B cell (primary cell): ENCODE results near the gene LRRN2. TPM values are rescaled to one million over a fixed set of nuclear protein-coding genes. Genes with fewer than 3 reads are reported as not detected.
A peak's percentile ranks its signal among the peaks of the same experiment; 100 is the strongest.

Experiments
- ATAC-seq: fragments of 200-7000 bp; cut with Tn5 transposase; one replicate; pipeline ENCODE4 v1.10.0; 2021; ENCODE audit warnings: low read depth, mild to moderate bottlenecking, moderate number of reproducible peaks, moderate library complexity
- CTCF ChIA-PET: fragments of 350-600 bp; sonication (Branson Sonifier 250); formaldehyde crosslinking; loops from one replicate; lab custom pipeline; 2021; ENCODE audit warnings: antibody characterized with exemption, inconsistent platforms; lab: Charles Lee
- POLR2A ChIA-PET: fragments of 350-600 bp; sonication (Branson Sonifier 250); formaldehyde crosslinking; loops from one replicate; lab custom pipeline; 2021; ENCODE audit warnings: antibody characterized with exemption; lab: Charles Lee
- DNase-seq: peaks from one replicate; pipeline ENCODE4 v3.0.0; 2013
- H2AFZ ChIP-seq: 2 replicates; pipeline ENCODE4 v1.6.1; 2012; ENCODE audit warnings: mild to moderate bottlenecking, low read depth, low read length; ENCODE audit not compliant: insufficient read depth, poor library complexity, severe bottlenecking
- H3K27ac ChIP-seq, 2 donors: 1 replicate in 1 of 2; 2 replicates in 1 of 2; pipeline ENCODE4 v1.5.1; 2012 to 2013; ENCODE audit warnings: low read length in 2 of 2, mild to moderate bottlenecking in 2 of 2, moderate library complexity in 1 of 2
- H3K27me3 ChIP-seq, 4 experiments: fragments of 200-600 bp in 1 of 4; sonication (generic) in 1 of 4; replicated peaks in 1 of 4; 1 replicate in 2 of 4; 2 replicates in 2 of 4; pipeline versions ENCODE4 v1.6.1 to v1.7.0; 2013 to 2016; ENCODE audit warnings: low read length in 3 of 4, mild to moderate bottlenecking in 2 of 4, mixed read lengths in 1 of 4, moderate library complexity in 1 of 4; ENCODE audit not compliant: insufficient read depth in 4 of 4, control insufficient read depth in 3 of 4; ENCODE audit errors: control extremely low read depth in 1 of 4
- H3K36me3 ChIP-seq, 2 experiments: replicated peaks in 1 of 2; 1 replicate in 1 of 2; 2 replicates in 1 of 2; pipeline versions ENCODE4 v1.6.1 to v1.7.1; 2013; ENCODE audit warnings: low read length in 1 of 2; ENCODE audit not compliant: insufficient read depth in 2 of 2, control insufficient read depth in 1 of 2; ENCODE audit errors: control extremely low read depth in 1 of 2, extremely low read depth in 1 of 2
- H3K4me1 ChIP-seq, 2 donors: fragments of 200-600 bp in 1 of 2; sonication (generic) in 1 of 2; 1 replicate in 1 of 2; 2 replicates in 1 of 2; pipeline versions ENCODE4 v1.5.1 to v1.6.1; 2013 to 2017; ENCODE audit warnings: low read length in 2 of 2; ENCODE audit not compliant: control insufficient read depth in 2 of 2, insufficient read depth in 2 of 2
- H3K4me2 ChIP-seq: replicated peaks from 2 replicates; pipeline ENCODE3; 2012; ENCODE audit warnings: mild to moderate bottlenecking, low read depth, low read length; ENCODE audit not compliant: poor library complexity, severe bottlenecking
- H3K4me3 ChIP-seq, 5 experiments: fragments of 200-600 bp in 1 of 5; sonication (generic) in 1 of 5; 1 replicate in 3 of 5; 2 replicates in 2 of 5; pipeline versions ENCODE4 v1.5.1 to v1.7.0; 2011 to 2016; ENCODE audit warnings: low read length in 4 of 5, mild to moderate bottlenecking in 4 of 5, low read depth in 2 of 5, control low read depth in 1 of 5, moderate library complexity in 1 of 5; ENCODE audit not compliant: insufficient read depth in 1 of 5; ENCODE audit errors: control extremely low read depth in 1 of 5, extremely low read depth in 1 of 5
- H3K79me2 ChIP-seq: fragments of 200-600 bp; sonication (generic); one replicate; pipeline ENCODE4 v1.6.0; 2016; ENCODE audit warnings: low read length; ENCODE audit not compliant: control insufficient read depth, insufficient read depth
- H3K9ac ChIP-seq: fragments of 200-600 bp; sonication (generic); 2 replicates; pipeline ENCODE4 v1.6.1; 2017; ENCODE audit warnings: mild to moderate bottlenecking, low read length, moderate library complexity
- H3K9me3 ChIP-seq, 3 donors: one replicate each; pipeline versions ENCODE4 v1.6.1 to v1.7.1; 2013; ENCODE audit warnings: low read length in 2 of 3; ENCODE audit not compliant: control insufficient read depth in 2 of 3, insufficient read depth in 1 of 3; ENCODE audit errors: control extremely low read depth in 1 of 3
- H4K20me1 ChIP-seq: 2 replicates; pipeline ENCODE4 v1.6.0; 2012; ENCODE audit warnings: mild to moderate bottlenecking, low read length; ENCODE audit not compliant: insufficient read depth, control insufficient read depth, poor library complexity, severe bottlenecking
- H3K27ac Mint-ChIP-seq: one replicate; pipeline ENCODE4 v1.8.0; 2021; ENCODE audit warnings: mixed read lengths
- H3K27me3 Mint-ChIP-seq: one replicate; pipeline ENCODE4 v1.8.0; 2021; ENCODE audit warnings: mixed read lengths
- H3K4me1 Mint-ChIP-seq: one replicate; pipeline ENCODE4 v1.8.0; 2021; ENCODE audit warnings: mixed read lengths
- H3K4me3 Mint-ChIP-seq: one replicate; pipeline ENCODE4 v1.8.0; 2021; ENCODE audit warnings: mixed read lengths
- H3K9me3 Mint-ChIP-seq: one replicate; pipeline ENCODE4 v1.8.0; 2022; ENCODE audit warnings: mixed read lengths; ENCODE audit not compliant: insufficient read depth
- CTCF ChIP-seq: fragments of 200-600 bp; IDR thresholded peaks from one replicate; pipeline ENCODE4 v1.8.0; 2022; ENCODE audit warnings: antibody characterized with exemption, mild to moderate bottlenecking
- EZH2 ChIP-seq: IDR thresholded peaks from 2 replicates; pipeline ENCODE4 v1.6.1; 2012; ENCODE audit warnings: borderline replicate concordance, low read depth, mild to moderate bottlenecking, moderate library complexity, low read length; ENCODE audit not compliant: insufficient read depth, poor library complexity, severe bottlenecking
- WGBS: methylation state at CpG from one replicate; pipeline ENCODE4 v1.1.5; 2013; ENCODE audit warnings: missing lambda C conversion rate; ENCODE audit not compliant: insufficient coverage; 5-methylcytosine and 5-hydroxymethylcytosine counted together
- intact Hi-C: fragments of 100-400 bp; cut with micrococcal nuclease; formaldehyde crosslinking; loops from one replicate; pipeline ENCODE4 v1.10.0; 2022
- polyA plus RNA-seq: library from polyadenylated mRNA; depleted of rRNA; stranded (reverse); fragments of >200 nt; gene quantifications from 2 replicates; pipeline ENCODE4 v1.2.3, GENCODE V29; 2012
- total RNA-seq, 2 donors: library from RNA; stranded (reverse); fragments of 120-200 nt in 1 of 2; gene quantifications; 1 replicate in 1 of 2; 2 replicates in 1 of 2; pipeline versions ENCODE4 v1.2.3 to v1.2.4, GENCODE V29; 2013 to 2022

Gene LRRN2
- total and polyA plus RNA-seq, 2 donors (not counting 1 experiment from before 2014, with no cell fraction given): not detected

GRCh38 chr1:204684571-204685235 is 835 bp downstream of the LRRN2 start:
- H2AFZ ChIP-seq: peak overlapping the region; percentile 16
- DNase-seq: peak; percentile 18
- ChIA-PET CTCF (no interaction called here), POLR2A (no interaction called here)
- WGBS: 3% methylated on average over 42 of the region's 42 CpGs
- no peak for ATAC-seq
- peak overlapping the region; percentile 23 for H3K9ac ChIP-seq
- peaks cover 0 to 50% (median 18%) of the 10 kb centered on the region in 4 experiments for H3K27me3 ChIP-seq
- no peaks in the 10 kb centered on the region for H3K9me3 ChIP-seq
- peak overlapping the region in 2 of 5 experiments; percentile 15 to 33 for H3K4me3 ChIP-seq
- peaks cover 14% of the 10 kb centered on the region for H3K4me1 Mint-ChIP-seq
- peak overlapping the region; percentile 68 for H3K4me2 ChIP-seq
- H3K36me3 ChIP-seq: no peaks in the 10 kb centered on the region
- no peak overlapping the region for H3K27ac Mint-ChIP-seq
- H3K27me3 Mint-ChIP-seq: peaks cover 44% of the 10 kb centered on the region
- H3K79me2 ChIP-seq: no peaks in the 10 kb centered on the region
- intact Hi-C loops: no loop called here
- no peaks in the 10 kb centered on the region for H3K9me3 Mint-ChIP-seq
- H3K27ac ChIP-seq: no peak overlapping the region
- peaks cover 14 to 16% of the 10 kb centered on the region in 2 donors for H3K4me1 ChIP-seq
- TF ChIP-seq EZH2 (no peak), CTCF (no peak)
- H3K4me3 Mint-ChIP-seq: peak overlapping the region; percentile 74
- no peaks in the 10 kb centered on the region for H4K20me1 ChIP-seq

GRCh38 chr1:204684206-204684570 is 1.4 kb downstream of the LRRN2 start:
- ChIA-PET CTCF (interaction anchor here (0.6 kb wide), 1 partner anchor 104 kb away, joined by 4 read pairs; no protein-coding TSS in a partner anchor), POLR2A (no interaction called here)
- Histone ChIP-seq H4K20me1 (no peaks in the 10 kb centered on the region), H3K9ac (peak overlapping the region; percentile 23), H3K9me3 (no peaks in the 10 kb centered on the region), H3K79me2 (no peaks in the 10 kb centered on the region), H3K4me1 (peaks cover 14 to 16% of the 10 kb centered on the region in 2 donors), H2AFZ (no peak overlapping the region), H3K27me3 (peaks cover 0 to 49% (median 18%) of the 10 kb centered on the region in 4 experiments), H3K27ac (no peak overlapping the region), H3K4me2 (peak overlapping the region; percentile 68), H3K36me3 (no peaks in the 10 kb centered on the region), H3K4me3 (no peak overlapping the region)
- no peak overlapping the region for H3K27ac Mint-ChIP-seq
- DNase-seq (no peak), ATAC-seq (no peak)
- no peak for TF ChIP-seq EZH2
- TF ChIP-seq CTCF: no peak
- 4% methylated on average over 12 of the region's 14 CpGs for WGBS
- H3K27me3 Mint-ChIP-seq: peaks cover 44% of the 10 kb centered on the region
- intact Hi-C loops: no loop called here
- peak overlapping the region; percentile 74 for H3K4me3 Mint-ChIP-seq
- peaks cover 14% of the 10 kb centered on the region for H3K4me1 Mint-ChIP-seq
- H3K9me3 Mint-ChIP-seq: no peaks in the 10 kb centered on the region
